WTC11 (cell line): ENCODE results near the gene EHBP1.

Experiments
- ETV6 ChIP-seq: sonication (generic); formaldehyde crosslinking; IDR thresholded peaks from 2 replicates; pipeline ENCODE4 v1.8.1; 2022; ENCODE audit warnings: mild to moderate bottlenecking, missing genetic modification reagents
- MYBL2 ChIP-seq: sonication (generic); formaldehyde crosslinking; IDR thresholded peaks from 2 replicates; pipeline ENCODE4 v1.8.1; 2023; ENCODE audit warnings: mild to moderate bottlenecking, moderate library complexity, missing genetic modification reagents
- NFYB ChIP-seq: sonication (generic); formaldehyde crosslinking; conservative IDR thresholded peaks from 2 replicates; pipeline ENCODE4 v1.8.0; 2022; ENCODE audit warnings: low read depth, missing genetic modification reagents
- PRDM15 ChIP-seq: sonication (generic); formaldehyde crosslinking; IDR thresholded peaks from 2 replicates; pipeline ENCODE4 v1.8.0; 2022; ENCODE audit warnings: missing genetic modification reagents
- TF ChIP-seq, protein P1 (sequence below): fragments of 200-600 bp; IDR thresholded peaks from 2 replicates; pipeline ENCODE4 v1.8.0; 2022; ENCODE audit warnings: antibody characterized with exemption
- TF ChIP-seq, protein P2 (sequence below): sonication (generic); formaldehyde crosslinking; IDR thresholded peaks from 2 replicates; pipeline ENCODE4 v1.8.1; 2023; ENCODE audit warnings: mild to moderate bottlenecking, missing genetic modification reagents
- TF ChIP-seq, protein P3 (sequence below): sonication (generic); formaldehyde crosslinking; IDR thresholded peaks from 2 replicates; pipeline ENCODE4 v1.8.1; 2022; ENCODE audit warnings: missing genetic modification reagents, borderline replicate concordance

DNA sequence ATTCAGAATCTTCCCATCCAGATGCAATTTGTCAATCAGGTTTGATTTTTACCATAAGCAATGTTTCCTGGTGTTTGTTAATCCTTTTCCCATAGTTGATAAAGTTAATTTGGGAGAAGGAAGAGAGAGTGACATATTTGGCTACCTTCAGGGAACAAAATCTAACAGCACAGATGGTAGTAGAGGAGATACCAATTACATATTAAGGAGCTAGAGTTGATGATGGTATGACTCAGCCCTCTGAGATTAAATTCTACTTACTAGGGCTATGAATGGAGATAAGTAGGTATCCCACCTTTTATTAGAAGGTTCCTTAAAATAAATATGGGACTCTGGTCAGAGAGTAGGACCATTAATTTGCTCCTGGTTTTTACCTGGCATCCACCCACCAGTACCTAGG is 139.7 kb downstream of the EHBP1 start:
- TF ChIP-seq MYBL2 (CRISPR knock-in tag) (no peak), ETV6 (CRISPR knock-in tag) (no peak), NFYB (CRISPR knock-in tag) (no peak), PRDM15 (CRISPR knock-in tag) (no peak)
- TF ChIP-seq, protein P1, sequence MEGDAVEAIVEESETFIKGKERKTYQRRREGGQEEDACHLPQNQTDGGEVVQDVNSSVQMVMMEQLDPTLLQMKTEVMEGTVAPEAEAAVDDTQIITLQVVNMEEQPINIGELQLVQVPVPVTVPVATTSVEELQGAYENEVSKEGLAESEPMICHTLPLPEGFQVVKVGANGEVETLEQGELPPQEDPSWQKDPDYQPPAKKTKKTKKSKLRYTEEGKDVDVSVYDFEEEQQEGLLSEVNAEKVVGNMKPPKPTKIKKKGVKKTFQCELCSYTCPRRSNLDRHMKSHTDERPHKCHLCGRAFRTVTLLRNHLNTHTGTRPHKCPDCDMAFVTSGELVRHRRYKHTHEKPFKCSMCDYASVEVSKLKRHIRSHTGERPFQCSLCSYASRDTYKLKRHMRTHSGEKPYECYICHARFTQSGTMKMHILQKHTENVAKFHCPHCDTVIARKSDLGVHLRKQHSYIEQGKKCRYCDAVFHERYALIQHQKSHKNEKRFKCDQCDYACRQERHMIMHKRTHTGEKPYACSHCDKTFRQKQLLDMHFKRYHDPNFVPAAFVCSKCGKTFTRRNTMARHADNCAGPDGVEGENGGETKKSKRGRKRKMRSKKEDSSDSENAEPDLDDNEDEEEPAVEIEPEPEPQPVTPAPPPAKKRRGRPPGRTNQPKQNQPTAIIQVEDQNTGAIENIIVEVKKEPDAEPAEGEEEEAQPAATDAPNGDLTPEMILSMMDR: no peak
- TF ChIP-seq, protein P2, sequence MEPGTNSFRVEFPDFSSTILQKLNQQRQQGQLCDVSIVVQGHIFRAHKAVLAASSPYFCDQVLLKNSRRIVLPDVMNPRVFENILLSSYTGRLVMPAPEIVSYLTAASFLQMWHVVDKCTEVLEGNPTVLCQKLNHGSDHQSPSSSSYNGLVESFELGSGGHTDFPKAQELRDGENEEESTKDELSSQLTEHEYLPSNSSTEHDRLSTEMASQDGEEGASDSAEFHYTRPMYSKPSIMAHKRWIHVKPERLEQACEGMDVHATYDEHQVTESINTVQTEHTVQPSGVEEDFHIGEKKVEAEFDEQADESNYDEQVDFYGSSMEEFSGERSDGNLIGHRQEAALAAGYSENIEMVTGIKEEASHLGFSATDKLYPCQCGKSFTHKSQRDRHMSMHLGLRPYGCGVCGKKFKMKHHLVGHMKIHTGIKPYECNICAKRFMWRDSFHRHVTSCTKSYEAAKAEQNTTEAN (CRISPR knock-in tag): no peak
- TF ChIP-seq, protein P3, sequence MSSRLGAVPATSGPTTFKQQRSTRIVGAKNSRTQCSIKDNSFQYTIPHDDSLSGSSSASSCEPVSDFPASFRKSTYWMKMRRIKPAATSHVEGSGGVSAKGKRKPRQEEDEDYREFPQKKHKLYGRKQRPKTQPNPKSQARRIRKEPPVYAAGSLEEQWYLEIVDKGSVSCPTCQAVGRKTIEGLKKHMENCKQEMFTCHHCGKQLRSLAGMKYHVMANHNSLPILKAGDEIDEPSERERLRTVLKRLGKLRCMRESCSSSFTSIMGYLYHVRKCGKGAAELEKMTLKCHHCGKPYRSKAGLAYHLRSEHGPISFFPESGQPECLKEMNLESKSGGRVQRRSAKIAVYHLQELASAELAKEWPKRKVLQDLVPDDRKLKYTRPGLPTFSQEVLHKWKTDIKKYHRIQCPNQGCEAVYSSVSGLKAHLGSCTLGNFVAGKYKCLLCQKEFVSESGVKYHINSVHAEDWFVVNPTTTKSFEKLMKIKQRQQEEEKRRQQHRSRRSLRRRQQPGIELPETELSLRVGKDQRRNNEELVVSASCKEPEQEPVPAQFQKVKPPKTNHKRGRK: no peak
